Coronary artery (tissue), 2 donors: ENCODE measurements around the gene PTRH2.

Experiments used
- DNase-seq: peaks from one replicate; pipeline ENCODE4 v3.0.0-alpha.2; 2017; ENCODE audit warnings: low spot score
- H3K27ac ChIP-seq, 2 donors: fragments of 200-600 bp; sonication (generic); one replicate each; pipeline ENCODE4 v1.5.1; 2016 to 2019
- H3K4me3 ChIP-seq: fragments of 200-600 bp; sonication (generic); 2 replicates; pipeline ENCODE4 v1.5.1; 2016; ENCODE audit warnings: mild to moderate bottlenecking, moderate library complexity
- CTCF ChIP-seq: fragments of 200-600 bp; sonication (generic); IDR thresholded peaks from one replicate; pipeline ENCODE4 v1.5.1; 2019; ENCODE audit warnings: antibody characterized with exemption

PTRH2 gene

GRCh38 chr17:59751955-59752413, 44.8 kb upstream of the PTRH2 start:
- Histone ChIP-seq H3K4me3 (no peak overlapping the region), H3K27ac (no peak overlapping the region)
- no peak for DNase-seq
- no peak for TF ChIP-seq CTCF

- H3K27ac ChIP-seq = no peak overlapping the region
- TF ChIP-seq CTCF = no peak
- H3K4me3 ChIP-seq = no peak overlapping the region
- no peak for DNase-seq
Observed at GRCh38 chr17:59748591-59748990, 41.4 kb upstream of the PTRH2 start.

DNA sequence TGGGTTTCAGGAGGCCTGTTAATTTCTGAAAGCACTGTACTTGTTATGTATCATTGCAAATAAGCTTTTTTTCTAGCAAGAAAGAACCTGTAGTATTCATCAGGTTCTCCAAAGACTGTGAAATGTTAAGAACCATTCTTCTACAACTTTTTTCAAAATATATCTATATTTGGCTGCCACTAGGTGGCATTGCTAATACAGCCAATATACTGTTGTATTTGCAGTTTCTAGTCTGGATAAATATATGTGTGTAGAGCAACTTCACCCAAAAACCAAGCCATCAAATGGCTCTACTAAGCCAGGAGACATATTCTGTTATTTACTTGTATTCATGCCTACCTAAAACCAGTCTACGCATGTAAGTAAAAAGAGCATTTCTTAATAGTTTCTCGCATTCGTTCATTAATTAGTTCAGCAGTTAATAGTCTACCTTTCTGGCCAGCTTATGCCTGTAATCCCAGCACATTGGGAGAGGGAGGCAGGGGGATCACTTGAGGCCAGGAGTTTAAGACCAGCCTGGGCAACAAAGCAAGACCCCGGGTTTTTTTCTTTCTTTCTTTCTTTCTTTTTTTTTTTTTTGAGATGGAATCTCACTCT, 39.7 kb upstream of the PTRH2 start:
- DNase-seq = no peak
- TF ChIP-seq CTCF = peak; percentile 16
- Histone ChIP-seq H3K27ac (no peak overlapping the region), H3K4me3 (no peak overlapping the region)

- no peak for TF ChIP-seq CTCF
- Histone ChIP-seq H3K4me3 (no peak overlapping the region), H3K27ac (no peak overlapping the region)
- no peak for DNase-seq
Observed at GRCh38 chr17:59745040-59745439, 37.8 kb upstream of the PTRH2 start.

- no peak for TF ChIP-seq CTCF
- Histone ChIP-seq H3K27ac (no peak overlapping the region), H3K4me3 (no peak overlapping the region)
- no peak for DNase-seq
Observed at GRCh38 chr17:59743842-59744241, 36.6 kb upstream of the PTRH2 start.

DNA sequence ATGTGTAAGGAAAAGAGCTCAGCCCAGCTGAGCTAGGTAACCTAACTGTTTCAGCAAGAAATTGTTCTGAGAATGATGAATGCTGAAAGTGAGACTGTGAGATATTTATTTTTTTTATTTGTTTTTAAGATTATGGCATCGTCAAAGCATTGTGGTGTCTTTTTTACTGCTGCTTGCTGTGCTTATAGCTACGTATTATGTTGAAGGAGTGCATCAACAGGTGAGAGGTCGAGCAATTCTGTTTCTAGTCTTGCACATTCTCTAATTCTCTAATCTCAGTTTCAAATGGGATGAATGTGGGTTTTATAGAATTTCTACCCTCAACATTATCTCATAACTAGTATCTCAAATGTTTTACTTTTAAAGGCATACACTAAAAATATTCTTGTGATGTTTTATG, 30.1 kb upstream of the PTRH2 start:
- H3K4me3 ChIP-seq = no peak overlapping the region
- DNase-seq = no peak
- no peak overlapping the region for H3K27ac ChIP-seq
- no peak for TF ChIP-seq CTCF

DNA sequence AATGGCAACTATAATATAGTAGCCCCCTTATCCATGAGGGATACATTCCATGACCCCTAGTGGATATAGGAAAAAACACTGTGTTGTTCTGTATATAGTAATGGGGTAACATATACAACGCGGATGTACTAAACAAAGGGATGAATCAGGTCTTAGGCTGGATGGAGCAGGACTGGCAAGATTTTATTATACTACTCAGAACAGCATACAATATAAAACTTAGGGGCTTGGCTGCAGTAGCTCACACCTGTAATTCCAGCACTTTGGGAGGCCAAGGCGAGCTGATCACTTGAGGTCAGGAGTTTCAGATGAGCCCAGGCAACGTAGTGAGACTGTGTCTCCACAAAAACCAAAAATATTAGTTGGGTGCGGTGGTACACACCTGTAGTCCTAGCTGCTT, 27.0 kb upstream of the PTRH2 start:
- H3K4me3 ChIP-seq = no peak overlapping the region
- no peak for DNase-seq
- H3K27ac ChIP-seq = no peak overlapping the region
- TF ChIP-seq CTCF = no peak
